Caco-2 (cell line): ENCODE results near the gene FBXO47. TPM values are rescaled to one million over a fixed set of nuclear protein-coding genes. Genes with fewer than 3 reads are reported as not detected.

ENCODE experiments used
- BruUV-seq: library from RNA; stranded (reverse); fragments of 400-500 nt; replicated peaks from 2 replicates; lab custom pipeline; 2021; lab: Mats Ljungman, UMichigan
- CTCF ChIA-PET: fragments of 300-600 bp; sonication (Branson Sonifier 250); formaldehyde crosslinking; loops from one replicate; lab custom pipeline; 2022; ENCODE audit warnings: antibody characterized with exemption; lab: Charles Lee
- POLR2A ChIA-PET: fragments of 300-600 bp; sonication (Branson Sonifier 250); formaldehyde crosslinking; loops from one replicate; lab custom pipeline; 2022; ENCODE audit warnings: antibody characterized with exemption; lab: Charles Lee
- DNase-seq, 2 experiments: peaks; one replicate each; pipeline versions ENCODE4 v3.0.0 to v3.0.0-alpha.2; 2020 to 2022
- H3K27me3 ChIP-seq: replicated peaks from 2 replicates; pipeline ENCODE4 v1.6.0; 2011; ENCODE audit warnings: low read length; ENCODE audit not compliant: control insufficient read depth, insufficient read depth
- H3K36me3 ChIP-seq: 2 replicates; pipeline ENCODE4 v1.5.1; 2011; ENCODE audit warnings: low read length; ENCODE audit not compliant: control insufficient read depth, insufficient read depth
- H3K4me1 ChIP-seq: fragments of 250-450 bp; sonication (Bioruptor Pico); 2 replicates; pipeline ENCODE4 v1.5.1; 2020; ENCODE audit warnings: mild to moderate bottlenecking
- H3K4me3 ChIP-seq: 2 replicates; pipeline ENCODE4 v1.5.1; 2011; ENCODE audit warnings: low read depth, mild to moderate bottlenecking, control low read depth, low read length
- H3K9me3 ChIP-seq: fragments of 250-450 bp; sonication (Bioruptor Pico); 2 replicates; pipeline ENCODE4 v1.5.1; 2020; ENCODE audit warnings: mild to moderate bottlenecking, moderate library complexity
- H3K27ac Mint-ChIP-seq: one replicate; pipeline ENCODE4 v1.8.0; 2022; ENCODE audit warnings: mixed read lengths; ENCODE audit not compliant: unreplicated experiment
- H3K27me3 Mint-ChIP-seq: one replicate; pipeline ENCODE4 v1.8.0; 2022; ENCODE audit warnings: mixed read lengths; ENCODE audit not compliant: insufficient read depth, unreplicated experiment
- H3K36me3 Mint-ChIP-seq: one replicate; pipeline ENCODE4 v1.8.0; 2022; ENCODE audit warnings: mild to moderate bottlenecking, mixed read lengths; ENCODE audit not compliant: insufficient read depth, unreplicated experiment
- H3K4me1 Mint-ChIP-seq: one replicate; pipeline ENCODE4 v1.8.0; 2022; ENCODE audit warnings: low read depth, mixed read lengths; ENCODE audit not compliant: unreplicated experiment
- H3K4me3 Mint-ChIP-seq: one replicate; pipeline ENCODE4 v1.8.0; 2022; ENCODE audit warnings: mild to moderate bottlenecking, moderate library complexity, mixed read lengths; ENCODE audit not compliant: unreplicated experiment
- H3K9me3 Mint-ChIP-seq: one replicate; pipeline ENCODE4 v1.8.0; 2022; ENCODE audit warnings: mixed read lengths; ENCODE audit not compliant: unreplicated experiment
- CTCF ChIP-seq, 2 experiments: fragments of 200-600 bp in 1 of 2; IDR thresholded peaks; 1 replicate in 1 of 2; 2 replicates in 1 of 2; pipeline versions ENCODE4 v1.5.1 to v1.8.0; 2011 to 2022; ENCODE audit warnings: antibody characterized with exemption in 1 of 2, control low read depth in 1 of 2, inconsistent platforms in 1 of 2, low read depth in 1 of 2, low read length in 1 of 2, mild to moderate bottlenecking in 1 of 2, moderate library complexity in 1 of 2; ENCODE audit not compliant: insufficient read depth in 1 of 2, severe bottlenecking in 1 of 2, unreplicated experiment in 1 of 2
- intact Hi-C: fragments of 100-400 bp; cut with micrococcal nuclease; formaldehyde crosslinking; loops from one replicate; pipeline ENCODE4 v1.10.0; 2022; ENCODE audit not compliant: unreplicated experiment
- total RNA-seq: library from RNA; stranded (reverse); gene quantifications from 2 replicates; pipeline ENCODE4 v1.2.3, GENCODE V29; 2022

Gene FBXO47
- total RNA-seq, 1 experiment from 2014 or later, result not detected

GRCh38 chr17:38890410-38890746 is 76.8 kb downstream of the FBXO47 start:
- H3K27me3 ChIP-seq, result no peaks in the 10 kb centered on the region
- no peak overlapping the region for H3K4me3 Mint-ChIP-seq
- intact Hi-C loops, result no loop called here
- no peak for TF ChIP-seq CTCF (IDR thresholded peaks at IDR 0.05; ENCODE audit: insufficient read depth in 1 of 2, low read depth in 1 of 2, low read length in 1 of 2, severe bottlenecking in 1 of 2, unreplicated experiment in 1 of 2)
- H3K9me3 Mint-ChIP-seq, result no peaks in the 10 kb centered on the region
- peaks cover 9% of the 10 kb centered on the region for H3K4me1 Mint-ChIP-seq
- peaks cover 77% of the 10 kb centered on the region for H3K36me3 Mint-ChIP-seq
- CTCF ChIA-PET, result no interaction called here
- peaks cover 3% of the 10 kb centered on the region for H3K36me3 ChIP-seq
- POLR2A ChIA-PET, result no interaction called here
- H3K4me1 ChIP-seq, result peaks cover 10% of the 10 kb centered on the region
- no peak overlapping the region for H3K4me3 ChIP-seq
- no peaks in the 10 kb centered on the region for H3K9me3 ChIP-seq
- DNase-seq, result no peak
- no peak overlapping the region for H3K27ac Mint-ChIP-seq
- H3K27me3 Mint-ChIP-seq, result no peaks in the 10 kb centered on the region
- no TSS peak for BruUV-seq

GRCh38 chr17:38889745-38890409 is 77.3 kb downstream of the FBXO47 start:
- DNase-seq, result no peak
- Mint-ChIP-seq H3K4me1 (peaks cover 14% of the 10 kb centered on the region), H3K27ac (peak overlapping the region; percentile 53), H3K9me3 (no peaks in the 10 kb centered on the region), H3K27me3 (no peaks in the 10 kb centered on the region), H3K36me3 (peaks cover 77% of the 10 kb centered on the region), H3K4me3 (no peak overlapping the region)
- CTCF ChIA-PET, result no interaction called here
- Histone ChIP-seq H3K36me3 (peaks cover 3% of the 10 kb centered on the region), H3K27me3 (no peaks in the 10 kb centered on the region), H3K4me3 (no peak overlapping the region), H3K4me1 (peaks cover 15% of the 10 kb centered on the region), H3K9me3 (no peaks in the 10 kb centered on the region)
- no peak for TF ChIP-seq CTCF (IDR thresholded peaks at IDR 0.05; ENCODE audit: insufficient read depth in 1 of 2, low read depth in 1 of 2, low read length in 1 of 2, severe bottlenecking in 1 of 2, unreplicated experiment in 1 of 2)
- POLR2A ChIA-PET, result no interaction called here
- no TSS peak for BruUV-seq
- intact Hi-C loops, result no loop called here

- no peak for TF ChIP-seq CTCF (IDR thresholded peaks at IDR 0.05; ENCODE audit: insufficient read depth in 1 of 2, low read depth in 1 of 2, low read length in 1 of 2, severe bottlenecking in 1 of 2, unreplicated experiment in 1 of 2)
- ChIA-PET CTCF (no interaction called here), POLR2A (no interaction called here)
- Mint-ChIP-seq H3K4me1 (peaks cover 14% of the 10 kb centered on the region), H3K27ac (no peak overlapping the region), H3K27me3 (no peaks in the 10 kb centered on the region), H3K36me3 (peaks cover 75% of the 10 kb centered on the region), H3K4me3 (no peak overlapping the region), H3K9me3 (no peaks in the 10 kb centered on the region)
- Histone ChIP-seq H3K27me3 (no peaks in the 10 kb centered on the region), H3K9me3 (no peaks in the 10 kb centered on the region), H3K4me3 (no peak overlapping the region), H3K36me3 (peaks cover 3% of the 10 kb centered on the region), H3K4me1 (peaks cover 19% of the 10 kb centered on the region)
- no peak for DNase-seq
- no TSS peak for BruUV-seq
- intact Hi-C loops, result no loop called here
Observed at GRCh38 chr17:38888842-38889241, 78.4 kb downstream of the FBXO47 start.
